Suppressor macrophage treated with lipopolysaccharide for 4 hours (primary cell): ENCODE results near the gene CCDC15.
"Not testable (repeated sequence)": the region's sequence is repeated elsewhere in the genome, so short reads cannot be mapped to it uniquely, and the experiment has no call there.

ENCODE experiments used
- DNase-seq: peaks from one replicate; pipeline ENCODE4 v3.0.0-alpha.2; 2020

CCDC15 gene

DNA sequence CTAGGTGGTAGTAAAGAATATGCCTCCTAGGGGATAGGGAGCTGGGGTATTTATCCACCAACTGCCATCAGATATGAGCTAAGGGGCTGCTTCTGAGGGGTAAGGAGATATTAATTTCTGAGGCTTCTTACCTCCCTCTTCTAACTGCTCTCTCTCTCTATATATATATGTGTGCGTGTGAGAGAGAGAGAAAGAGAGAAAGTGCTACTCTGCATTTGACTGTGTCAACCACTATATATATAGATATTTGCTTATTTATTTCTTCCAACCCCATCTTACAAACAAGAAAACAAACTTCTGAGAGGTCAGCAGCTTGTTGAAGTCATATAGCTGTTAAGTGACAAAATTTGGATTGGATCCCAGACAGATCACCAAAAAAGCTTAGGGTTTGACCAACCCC is 12.3 kb upstream of the CCDC15 start:
- DNase-seq: no peak

DNA sequence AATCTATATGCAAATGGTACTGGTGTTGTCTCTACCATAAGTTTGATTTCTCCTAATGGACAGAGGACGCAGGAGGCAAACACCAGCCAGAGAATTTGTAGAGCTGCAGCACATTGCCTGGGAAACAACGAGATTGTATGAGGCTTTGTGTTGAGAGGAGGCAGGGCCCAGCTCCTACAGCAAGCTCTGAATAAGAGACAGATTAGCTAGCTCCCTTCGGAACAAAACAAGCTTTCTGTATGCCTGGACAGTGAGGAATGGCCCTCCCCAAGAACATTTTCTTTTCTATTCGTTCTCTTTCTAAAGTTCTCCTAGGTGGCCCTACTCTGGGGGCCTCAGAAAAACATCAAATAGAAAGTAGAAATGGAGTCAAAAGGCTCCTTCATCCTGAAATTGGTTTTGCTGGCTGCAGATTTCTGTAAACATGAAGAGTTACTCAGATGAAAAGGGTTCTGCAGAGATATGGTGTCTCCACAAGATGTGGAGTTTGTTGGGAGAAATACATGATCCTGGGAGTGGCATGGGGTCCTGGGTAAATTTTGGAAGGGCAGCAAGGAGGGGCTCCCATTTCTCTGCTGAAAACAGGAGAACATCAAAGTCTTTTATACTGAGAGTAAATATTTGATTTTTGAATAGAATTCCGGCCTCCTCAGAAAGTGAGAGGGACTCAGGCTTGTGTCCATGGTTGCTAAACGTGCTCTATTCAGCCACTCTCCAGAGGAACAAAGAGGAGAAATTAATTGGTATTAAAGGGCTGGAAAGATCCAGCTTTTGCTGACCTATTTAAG is 11.3 kb upstream of the CCDC15 start:
- no peak for DNase-seq

DNA sequence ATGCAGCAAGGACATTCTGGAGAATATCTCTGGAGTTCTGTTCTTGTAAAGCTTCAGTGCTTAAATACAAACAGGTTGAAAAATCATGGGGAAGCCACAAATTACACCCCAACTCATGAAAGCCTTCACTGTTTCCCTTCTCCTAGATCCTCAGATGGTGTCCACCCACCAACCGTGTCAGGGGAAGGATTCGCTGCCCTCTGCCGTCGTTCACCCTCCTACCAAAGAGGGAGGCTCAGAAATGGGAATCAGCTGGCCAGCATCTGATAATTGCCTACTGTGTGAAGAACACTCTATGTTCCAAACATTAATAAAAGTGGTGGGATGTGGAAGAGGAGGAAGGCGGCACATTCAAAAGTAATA is 10.8 kb upstream of the CCDC15 start:
- no peak for DNase-seq

DNA sequence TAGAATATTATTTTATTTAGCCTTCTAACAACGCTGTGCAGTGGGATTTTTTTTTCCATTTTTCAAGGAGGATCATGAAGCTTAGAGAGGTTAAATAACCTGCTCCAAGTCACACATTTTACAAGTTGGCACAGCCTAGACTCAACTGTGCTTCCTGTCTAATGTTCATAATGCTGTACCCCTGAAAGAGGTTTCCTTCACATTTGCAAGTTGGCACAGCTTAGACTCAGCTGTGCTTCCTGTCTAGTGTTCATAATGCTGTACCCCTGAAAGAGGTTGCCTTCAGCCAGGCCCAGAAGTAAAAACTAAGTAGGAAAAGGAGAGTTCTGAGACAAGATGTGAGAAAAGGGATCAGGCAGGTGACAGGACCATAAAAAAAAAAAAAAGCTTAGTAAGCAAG is 10.3 kb upstream of the CCDC15 start:
- no peak for DNase-seq

DNA sequence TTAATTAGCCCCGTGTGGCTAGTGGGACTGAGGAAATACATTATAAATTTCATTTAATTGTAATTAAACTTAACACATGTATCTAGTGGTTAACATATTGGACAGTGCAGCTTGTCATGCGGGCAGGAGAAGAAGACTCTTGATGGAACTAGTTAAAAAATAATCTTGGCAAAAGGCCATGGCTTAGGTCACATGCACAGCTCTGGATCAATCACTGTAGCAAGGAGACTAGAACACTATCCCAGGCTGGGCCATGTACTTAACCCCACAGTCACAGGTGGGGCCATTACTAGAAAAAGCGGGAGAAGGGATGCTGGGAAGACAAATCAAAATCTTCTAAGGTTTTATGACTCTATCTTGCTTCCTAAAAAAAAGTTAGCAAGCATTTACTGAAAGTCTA is 9.4 kb upstream of the CCDC15 start:
- no peak for DNase-seq

DNA sequence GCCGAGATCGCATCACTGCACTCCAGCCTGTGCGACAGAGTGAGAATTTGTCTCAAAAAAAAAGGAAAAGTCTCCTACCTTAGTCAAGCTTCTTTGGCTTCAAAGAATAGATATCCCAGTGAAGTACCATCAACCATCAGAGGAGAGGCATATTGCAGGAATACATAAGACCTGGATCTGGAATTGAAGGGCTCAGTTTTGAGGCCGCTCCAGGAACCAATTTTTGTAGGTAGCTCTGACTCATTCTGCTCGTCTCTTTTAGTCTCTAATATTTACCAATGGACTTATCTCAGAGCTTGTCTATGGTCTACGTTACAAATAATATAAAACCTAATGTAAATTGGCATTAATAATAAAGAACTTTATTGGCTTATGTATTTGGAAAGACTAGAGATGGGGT is 8.2 kb upstream of the CCDC15 start:
- no peak for DNase-seq

DNA sequence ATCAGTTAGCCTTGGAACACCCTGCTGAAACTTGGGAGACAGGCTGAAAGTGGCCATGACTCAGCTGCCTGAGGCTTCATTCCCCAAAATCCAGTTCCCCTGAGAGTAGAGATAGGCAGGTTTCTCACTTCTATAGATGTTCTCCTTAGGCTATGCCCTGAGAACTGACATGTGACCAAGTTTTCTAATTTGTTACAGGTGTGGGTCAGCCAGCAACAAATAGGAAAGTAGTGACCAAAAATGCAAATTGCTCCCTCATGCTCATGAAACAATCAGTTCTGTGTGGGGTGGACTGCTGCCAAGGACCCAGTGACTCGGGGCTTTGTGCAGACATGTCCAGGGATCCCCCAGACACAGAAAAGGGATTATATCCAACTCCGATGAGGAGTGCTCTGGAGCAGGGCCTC is 7.3 kb upstream of the CCDC15 start:
- DNase-seq: no peak

DNA sequence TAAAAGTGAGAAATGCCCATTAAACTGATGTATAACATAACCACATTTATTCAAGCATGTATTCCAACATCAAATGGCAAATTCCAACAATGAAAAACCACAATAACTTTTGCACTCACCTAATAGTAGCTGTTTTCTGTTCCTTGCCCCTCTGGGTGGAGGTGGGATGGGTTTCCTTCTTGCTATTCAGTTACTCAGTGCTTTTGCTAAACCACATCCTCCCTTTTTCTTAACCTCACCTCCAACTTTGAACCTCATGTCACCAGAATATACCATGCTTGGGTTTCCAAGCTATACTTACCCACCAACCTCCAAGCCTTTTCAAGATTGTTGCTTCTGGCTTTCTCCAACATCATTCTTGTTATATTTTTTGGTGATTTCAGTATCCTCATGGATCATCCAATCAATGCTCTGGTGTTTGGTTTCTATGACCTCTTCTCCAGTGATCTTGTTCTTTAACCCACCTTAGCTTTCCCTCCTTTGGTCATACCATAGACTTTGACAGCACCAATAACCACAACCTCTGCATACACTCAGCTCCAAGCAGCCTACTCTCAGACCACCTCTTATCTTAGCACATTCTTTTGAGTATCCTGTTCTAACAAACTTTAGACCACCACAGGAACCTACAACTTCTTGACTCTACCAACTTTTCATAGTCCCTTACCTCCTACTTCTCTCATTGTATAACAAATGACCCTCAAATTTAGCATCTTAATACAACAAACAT is 3.2 kb upstream of the CCDC15 start:
- no peak for DNase-seq

DNA sequence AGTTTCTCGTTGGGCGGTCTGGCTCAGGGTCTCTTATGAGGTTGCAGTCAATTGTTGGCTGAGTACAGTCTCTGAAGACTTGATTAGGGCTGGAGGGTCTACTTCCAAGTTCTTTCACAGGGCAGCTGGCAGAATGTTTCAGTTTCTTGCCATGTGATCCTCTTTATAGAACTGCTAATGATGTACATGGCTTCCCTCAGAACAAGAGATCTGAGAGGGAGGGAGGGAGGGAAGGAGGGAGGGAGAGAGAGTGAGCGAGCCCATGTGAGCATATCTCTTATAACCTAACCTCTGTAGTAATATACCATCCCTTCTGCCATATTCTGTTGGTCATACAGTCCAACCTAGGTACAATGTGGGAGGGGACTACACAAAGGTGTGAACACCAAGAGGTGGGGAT is 2.7 kb upstream of the CCDC15 start:
- DNase-seq: no peak

DNA sequence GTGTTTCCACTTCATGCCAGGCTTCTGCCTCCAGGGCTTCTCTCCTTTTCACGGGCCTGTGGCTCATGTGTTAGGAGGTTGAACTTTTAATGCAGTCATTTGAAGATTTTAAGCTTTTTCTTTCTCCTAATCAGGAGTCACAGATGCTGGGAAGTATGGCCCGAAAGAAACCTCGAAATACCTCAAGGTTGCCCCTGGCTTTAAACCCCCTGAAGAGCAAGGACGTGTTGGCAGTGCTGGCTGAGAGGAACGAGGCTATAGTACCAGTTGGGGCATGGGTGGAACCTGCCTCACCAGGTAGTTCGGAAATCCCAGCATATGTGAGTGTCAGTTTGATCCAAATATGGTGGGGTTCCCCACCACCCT is 571 bp downstream of the CCDC15 start:
- DNase-seq: no peak

DNA sequence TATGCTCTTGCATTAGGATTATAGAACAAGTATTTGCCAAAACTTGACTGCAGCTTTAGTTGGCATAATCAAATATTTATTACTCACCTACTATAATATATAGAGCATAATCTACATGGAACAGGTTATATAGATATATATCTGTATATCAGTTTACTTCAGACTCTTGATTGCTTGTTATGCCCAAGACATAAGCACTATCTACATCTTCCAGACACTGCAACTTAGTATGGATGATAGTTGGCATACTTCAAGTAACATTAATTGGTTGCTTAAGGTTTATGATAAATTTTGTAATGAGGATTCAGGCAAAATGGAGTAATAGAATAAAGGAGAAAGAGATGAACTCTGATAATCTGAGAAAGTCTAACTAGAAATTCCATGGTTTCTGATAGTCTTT is 1.0 kb downstream of the CCDC15 start:
- DNase-seq: no peak

DNA sequence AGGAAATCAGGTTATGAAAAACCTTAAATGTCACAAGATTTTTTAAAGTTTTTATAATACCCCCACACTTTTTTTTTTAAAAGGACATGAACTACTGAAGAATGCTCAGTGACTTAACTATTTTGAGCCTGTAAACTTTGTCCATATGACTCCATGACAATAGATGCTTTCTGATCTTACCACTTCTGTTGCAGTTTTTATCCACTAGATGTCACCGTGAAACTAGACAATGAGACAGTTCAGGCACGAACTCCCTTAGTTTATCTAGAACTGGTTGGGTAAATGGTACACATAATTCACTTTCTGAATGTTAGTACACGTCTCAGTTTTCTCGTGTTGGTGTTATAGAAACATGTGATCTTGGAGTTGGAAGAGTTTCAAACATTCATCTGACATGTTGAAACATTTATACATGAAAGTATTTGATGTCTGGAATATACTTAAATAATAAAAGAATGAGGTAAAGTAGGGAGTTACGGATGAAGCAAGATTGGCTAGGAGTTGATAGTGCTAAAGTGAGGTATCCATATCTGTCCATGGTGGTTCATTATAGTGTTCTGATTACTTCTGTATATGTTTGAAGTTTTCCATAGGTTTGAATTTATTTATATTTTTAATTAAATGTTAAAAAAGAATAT is 8.1 kb downstream of the CCDC15 start:
- peak; percentile 81 for DNase-seq

DNA sequence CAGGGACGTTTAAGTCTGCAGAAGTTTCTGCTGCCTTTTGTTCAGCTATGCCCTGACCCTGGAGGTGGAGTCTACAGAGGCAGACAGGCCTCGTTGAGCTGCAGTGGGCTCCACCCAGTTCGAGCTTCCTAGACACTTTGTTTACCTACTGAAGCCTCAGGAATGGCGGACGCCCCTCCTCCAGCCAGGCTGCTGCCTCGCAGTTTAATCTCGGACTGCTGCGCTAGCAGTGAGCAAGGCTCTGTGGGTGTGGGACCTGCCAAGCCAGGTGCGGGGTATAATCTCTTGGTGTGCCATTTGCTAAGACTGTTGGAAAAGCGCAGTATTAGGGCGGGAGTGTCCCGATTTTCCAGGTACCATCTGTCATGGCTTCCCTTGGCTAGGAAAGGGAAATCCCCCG is 14.2 kb downstream of the CCDC15 start:
- DNase-seq: not testable (repeated sequence)

DNA sequence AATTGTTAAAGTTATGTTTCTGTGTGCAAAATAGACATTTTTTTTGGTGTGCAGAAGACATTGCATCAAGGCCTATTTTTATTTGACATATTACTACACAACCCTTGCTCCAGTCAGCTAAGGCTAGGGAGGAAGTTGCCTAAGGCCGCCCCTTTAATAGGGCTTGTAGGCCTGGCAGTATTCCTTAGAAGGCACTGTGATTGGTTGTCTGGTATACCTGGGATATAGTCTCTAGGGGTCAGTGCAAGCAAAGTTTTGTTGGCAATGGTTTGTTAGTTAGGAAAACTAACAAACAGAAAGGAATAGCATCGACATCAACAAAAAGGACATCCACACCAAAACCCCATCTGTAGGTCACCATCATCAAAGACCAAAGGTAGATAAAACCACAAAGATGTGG is 16.9 kb downstream of the CCDC15 start:
- DNase-seq: peak; percentile 56

DNA sequence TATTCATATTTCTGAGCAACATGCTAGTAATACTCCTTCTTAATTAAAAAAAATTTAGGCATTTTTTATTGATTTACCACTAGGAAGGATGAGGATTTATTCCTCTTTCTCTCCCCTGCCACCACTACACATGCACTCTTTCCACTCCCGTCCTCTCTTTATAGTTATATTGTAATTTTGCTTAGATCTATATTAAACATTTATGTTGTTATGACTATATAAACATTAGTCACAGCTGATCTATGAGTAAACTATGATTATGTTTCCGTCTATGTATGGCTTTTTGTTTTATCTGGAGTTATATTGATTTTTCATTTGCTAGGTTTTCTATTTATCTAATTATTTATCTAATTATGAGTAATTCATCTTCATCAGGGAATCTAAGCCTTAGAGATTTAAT is 17.8 kb downstream of the CCDC15 start:
- DNase-seq: no peak

DNA sequence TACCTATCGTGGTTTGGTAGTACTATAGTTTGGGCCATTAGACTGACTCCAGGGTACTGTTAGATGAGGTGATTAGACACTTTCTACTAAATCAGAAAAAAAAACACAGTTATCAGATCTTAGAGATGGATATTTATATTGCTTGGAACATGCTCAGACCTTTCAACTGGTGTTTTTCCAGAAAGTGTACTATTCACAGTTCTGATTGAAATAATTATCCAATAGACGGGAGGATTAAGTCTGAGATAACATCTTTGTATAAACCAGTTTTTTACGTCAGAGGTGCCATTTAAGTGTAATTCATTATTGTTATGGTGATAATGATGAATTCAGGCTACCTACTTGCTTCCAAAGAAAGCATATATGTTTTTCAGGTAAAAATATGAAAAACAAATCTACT is 22.5 kb downstream of the CCDC15 start:
- no peak for DNase-seq

DNA sequence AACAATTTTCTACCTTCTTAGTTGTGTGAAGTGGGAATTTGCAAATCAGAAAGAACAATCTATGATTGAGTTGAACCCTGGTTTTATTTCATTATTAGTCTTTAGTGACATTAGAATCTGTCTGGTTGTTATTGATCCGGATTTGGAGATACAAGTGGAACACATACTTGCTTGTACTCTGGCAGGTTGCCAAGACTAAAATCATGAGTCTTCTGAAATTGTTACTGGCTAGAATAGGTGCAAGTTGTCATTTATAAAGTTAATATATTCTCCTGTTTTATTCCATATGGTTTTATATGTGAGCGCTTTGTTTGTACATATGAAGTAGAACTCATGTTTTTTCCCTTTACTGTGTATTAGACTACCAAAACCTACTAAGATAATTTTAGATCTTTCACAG is 23.0 kb downstream of the CCDC15 start:
- no peak for DNase-seq

DNA sequence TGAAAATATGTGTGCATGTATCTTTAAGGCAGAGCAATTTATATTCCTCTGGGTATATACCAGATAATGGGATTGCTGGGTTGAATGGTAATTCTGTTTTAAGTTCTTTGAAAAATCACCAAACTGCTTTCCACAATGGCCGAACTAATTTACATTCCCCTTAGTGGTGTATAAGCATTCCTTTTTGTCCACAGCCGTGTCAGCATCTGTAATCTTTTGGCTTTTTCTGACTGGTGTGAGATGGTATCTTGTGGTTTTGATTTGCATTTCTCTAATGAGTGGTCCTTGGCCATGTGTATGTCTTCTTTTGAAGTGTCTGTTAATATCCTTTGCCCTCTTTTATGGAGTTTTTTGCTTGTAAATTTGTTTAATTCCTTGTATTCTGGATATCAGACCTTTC is 24.3 kb downstream of the CCDC15 start:
- DNase-seq: no peak

DNA sequence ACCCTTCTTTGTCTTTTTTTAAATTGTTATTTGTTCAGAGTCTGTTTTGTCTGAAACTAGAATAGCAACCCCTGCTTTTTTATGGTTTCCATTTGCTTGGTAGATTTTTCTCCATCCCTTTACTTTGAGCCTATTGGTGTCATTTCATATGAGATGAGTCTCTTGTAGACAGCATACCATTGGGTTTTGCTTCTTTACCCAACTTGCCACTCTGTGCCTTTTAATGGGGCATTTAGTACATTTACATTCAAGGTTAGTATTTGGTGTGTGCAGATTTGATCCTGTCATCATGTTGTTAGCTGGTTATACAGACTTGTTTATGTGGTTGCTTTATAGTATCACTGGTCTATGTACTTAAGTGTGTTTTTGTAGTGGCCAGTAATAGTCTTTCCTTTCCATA is 28.0 kb downstream of the CCDC15 start:
- no peak for DNase-seq

DNA sequence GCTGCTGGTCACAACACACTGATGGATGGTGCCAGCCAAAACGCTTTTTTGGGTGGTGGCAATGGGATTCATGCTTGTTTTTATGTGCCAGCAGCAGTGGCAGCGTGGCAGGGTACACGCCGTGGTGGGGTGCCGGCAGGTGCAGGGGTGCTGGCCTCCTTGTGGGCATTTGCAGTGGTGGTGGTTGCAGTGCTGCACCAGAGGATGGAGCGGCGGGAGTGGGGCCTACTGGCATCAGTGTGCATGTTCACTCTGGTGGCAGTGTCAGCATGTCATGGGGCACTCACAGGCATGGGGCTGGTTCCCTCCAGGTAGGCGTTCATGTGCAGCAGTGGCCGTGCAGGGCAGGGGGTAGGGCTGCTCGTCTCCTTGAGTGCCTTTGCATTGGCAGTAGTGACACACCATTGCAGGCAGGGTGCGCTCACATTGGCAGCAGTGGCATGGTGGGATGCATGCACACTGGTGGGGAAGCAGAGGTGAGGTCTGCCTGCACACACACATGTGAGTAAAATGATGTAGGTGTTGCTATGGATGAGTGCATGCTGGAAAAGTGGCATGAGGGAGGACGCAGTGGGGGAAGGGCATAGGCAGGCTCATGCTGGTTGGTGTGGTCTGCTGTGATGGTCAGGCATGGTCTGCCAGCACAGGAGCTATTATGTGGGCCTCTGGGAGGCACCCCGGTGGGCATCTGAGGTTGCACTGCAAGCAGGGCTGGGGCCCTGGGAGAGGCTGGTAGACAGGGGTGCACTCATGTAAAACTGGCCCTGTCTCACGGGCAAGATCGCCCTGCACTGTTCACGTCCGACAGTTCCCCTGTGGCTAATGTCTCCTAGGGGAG is 29.9 kb downstream of the CCDC15 start:
- DNase-seq: no peak

DNA sequence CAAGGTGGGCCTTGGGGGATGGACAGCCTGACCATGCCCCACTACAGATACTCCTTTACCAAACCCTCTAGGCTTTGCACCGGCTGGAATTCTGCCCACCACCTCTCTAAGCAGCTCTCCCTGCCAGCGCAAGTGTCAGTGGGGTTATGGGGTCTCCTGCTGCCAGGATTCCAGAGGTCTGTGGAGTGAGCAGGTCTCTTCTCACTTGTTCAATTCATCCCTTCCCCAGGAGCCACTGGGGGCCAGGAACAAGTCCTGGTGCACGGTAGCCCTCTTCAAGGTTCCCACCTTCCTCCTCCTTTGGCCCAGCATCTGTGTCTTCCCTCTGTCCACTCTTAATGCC is 30.5 kb downstream of the CCDC15 start:
- DNase-seq: no peak

DNA sequence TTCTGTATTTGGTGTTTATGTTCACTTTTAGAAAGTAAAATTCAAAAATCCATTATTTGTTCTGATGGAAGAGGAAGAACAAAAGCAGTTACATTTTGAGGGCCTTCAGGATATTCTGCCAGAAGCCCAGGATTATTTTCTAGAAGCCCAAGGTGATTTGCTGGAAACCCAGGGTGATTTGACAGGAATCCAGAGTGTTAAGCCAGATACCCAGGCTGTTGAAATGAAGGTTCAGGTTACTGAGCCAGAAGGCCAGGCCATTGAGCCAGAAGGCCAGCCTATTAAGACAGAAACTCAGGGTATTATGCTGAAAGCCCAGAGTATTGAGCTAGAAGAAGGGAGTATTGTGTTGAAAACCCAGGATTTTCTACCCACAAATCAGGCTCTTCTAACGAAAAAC is 33.1 kb downstream of the CCDC15 start:
- no peak for DNase-seq

DNA sequence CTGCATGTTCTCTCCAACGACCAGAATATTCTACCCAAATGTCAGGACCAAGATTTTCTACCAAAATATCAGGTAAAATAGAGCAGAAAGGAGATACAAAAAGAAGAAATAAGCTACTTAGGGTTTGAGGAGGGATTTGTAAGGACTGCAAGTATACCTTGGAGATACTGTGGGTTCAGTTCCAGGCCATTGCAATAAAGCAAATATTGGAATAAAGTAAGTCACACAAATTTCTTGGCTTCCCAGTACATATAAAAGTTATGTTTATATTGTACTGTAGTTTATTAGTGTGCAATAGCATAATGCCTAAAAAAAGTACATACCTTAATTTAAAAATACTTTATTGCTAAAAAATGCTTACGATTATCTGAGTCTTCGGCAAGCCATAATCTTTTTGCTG is 34.1 kb downstream of the CCDC15 start:
- DNase-seq: no peak
